Stimulated activated CD4-positive, alpha-beta T cell treated with anti-CD3 and anti-CD28 coated beads, TNF-alpha, amount 100 ng/mL, for 24 hours (primary cell): Measurements from ENCODE around the gene GBP2.
"Not testable (repeated sequence)": the region's sequence is repeated elsewhere in the genome, so short reads cannot be mapped to it uniquely, and the experiment has no call there.

Experiments
- DNase-seq, 3 experiments: peaks; one replicate each; pipeline ENCODE4 v3.0.0-alpha.2; 2020; ENCODE audit warnings: low read depth in 3 of 3

GBP2 gene

GRCh38 chr1:89125913-89126580 is at the start of gene GBP2:
GBP2 (minus strand) TSS chr1:89126114; CDS start chr1:89121966, 4,148 bp downstream.
- DNase-seq = no peak

GRCh38 chr1:89174491-89174890 is 48.6 kb upstream of the GBP2 start:
- no peak for DNase-seq

GRCh38 chr1:89172468-89173143 is 46.7 kb upstream of the GBP2 start:
- DNase-seq = no peak

GRCh38 chr1:89171067-89171438 is 45.1 kb upstream of the GBP2 start:
- no peak for DNase-seq

GRCh38 chr1:89170170-89171066 is 44.5 kb upstream of the GBP2 start:
- no peak for DNase-seq

- no peak for DNase-seq
These were observed 43.3 kb upstream of the GBP2 start for GRCh38 chr1:89169166-89169565.

GRCh38 chr1:89167590-89168230 is 41.8 kb upstream of the GBP2 start:
- no peak for DNase-seq

- DNase-seq = no peak
These were observed 40.8 kb upstream of the GBP2 start for GRCh38 chr1:89166705-89167104.

- no peak for DNase-seq
These were observed 39.9 kb upstream of the GBP2 start for GRCh38 chr1:89165811-89166210.

- no peak for DNase-seq
These were observed 25.1 kb upstream of the GBP2 start for GRCh38 chr1:89151047-89151446.

- no peak for DNase-seq
These were observed 24.1 kb upstream of the GBP2 start for GRCh38 chr1:89149976-89150375.

GRCh38 chr1:89149229-89149628 is 23.3 kb upstream of the GBP2 start:
- no peak for DNase-seq

- no peak for DNase-seq
These were observed 22.1 kb upstream of the GBP2 start for GRCh38 chr1:89147678-89148658.

- DNase-seq = no peak
These were observed 20.8 kb upstream of the GBP2 start for GRCh38 chr1:89146721-89147120.

GRCh38 chr1:89143484-89143883 is 17.6 kb upstream of the GBP2 start:
- no peak for DNase-seq

- no peak for DNase-seq
These were observed 16.2 kb upstream of the GBP2 start for GRCh38 chr1:89142160-89142559.

- no peak for DNase-seq
These were observed 7.8 kb upstream of the GBP2 start for GRCh38 chr1:89133747-89134146.

- no peak for DNase-seq
These were observed 4.8 kb upstream of the GBP2 start for GRCh38 chr1:89130716-89131115.

GRCh38 chr1:89129911-89130310 is 4.0 kb upstream of the GBP2 start:
- no peak for DNase-seq

GRCh38 chr1:89128003-89128458 is 2.1 kb upstream of the GBP2 start:
- DNase-seq = not testable (repeated sequence)
